Type B pancreatic cell (in vitro differentiated cells): Measurements from ENCODE around the gene VSIR. TPM values are rescaled to one million over a fixed set of nuclear protein-coding genes. Genes with fewer than 3 reads are reported as not detected.

Source experiments
- DNase-seq: peaks from one replicate; pipeline ENCODE4 v3.0.0; 2021; ENCODE audit warnings: mixed read lengths; ENCODE audit not compliant: unreplicated experiment; ENCODE audit errors: extremely low spot score
- H3K27ac Mint-ChIP-seq: 2 replicates; pipeline ENCODE4 v1.8.0; 2021; ENCODE audit warnings: mild to moderate bottlenecking, mixed read lengths
- H3K27me3 Mint-ChIP-seq: 2 replicates; pipeline ENCODE4 v1.8.0; 2021; ENCODE audit warnings: mixed read lengths
- H3K36me3 Mint-ChIP-seq: 2 replicates; pipeline ENCODE4 v1.8.0; 2021; ENCODE audit warnings: mixed read lengths
- H3K4me1 Mint-ChIP-seq: one replicate; pipeline ENCODE4 v1.8.0; 2021; ENCODE audit warnings: mixed read lengths; ENCODE audit not compliant: unreplicated experiment
- H3K4me3 Mint-ChIP-seq: 2 replicates; pipeline ENCODE4 v1.8.0; 2021; ENCODE audit warnings: mild to moderate bottlenecking, mixed read lengths
- H3K9me3 Mint-ChIP-seq: 2 replicates; pipeline ENCODE4 v1.8.0; 2021; ENCODE audit warnings: mixed read lengths
- CTCF ChIP-seq: fragments of 200-600 bp; sonication (generic); conservative IDR thresholded peaks from 2 replicates; pipeline ENCODE4 v1.5.0; 2021; ENCODE audit warnings: antibody characterized with exemption, mild to moderate bottlenecking
- total RNA-seq: library from RNA; stranded (reverse); gene quantifications from 2 replicates; pipeline ENCODE4 v1.2.1, GENCODE V29; 2021; ENCODE audit warnings: low replicate concordance

The VSIR gene
- total RNA-seq, 1 donor from 2014 or later = 47.0 TPM

- Mint-ChIP-seq H3K36me3 (no peaks in the 10 kb centered on the region), H3K4me3 (no peak overlapping the region), H3K4me1 (peaks cover 23% of the 10 kb centered on the region), H3K27me3 (no peaks in the 10 kb centered on the region), H3K27ac (no peak overlapping the region), H3K9me3 (no peaks in the 10 kb centered on the region)
- no peak for TF ChIP-seq CTCF
- DNase-seq = no peak
Observed at GRCh38 chr10:71753960-71754505, 19.3 kb downstream of the VSIR start.

GRCh38 chr10:71753091-71753959, 20.0 kb downstream of the VSIR start:
- DNase-seq = no peak
- H3K36me3 Mint-ChIP-seq = no peaks in the 10 kb centered on the region
- no peak overlapping the region for H3K4me3 Mint-ChIP-seq
- H3K27ac Mint-ChIP-seq = peak overlapping the region; percentile 63
- H3K27me3 Mint-ChIP-seq = no peaks in the 10 kb centered on the region
- no peak for TF ChIP-seq CTCF
- no peaks in the 10 kb centered on the region for H3K9me3 Mint-ChIP-seq
- peaks cover 30% of the 10 kb centered on the region for H3K4me1 Mint-ChIP-seq

GRCh38 chr10:71752391-71753090, 20.8 kb downstream of the VSIR start:
- TF ChIP-seq CTCF = no peak
- no peak overlapping the region for H3K4me3 Mint-ChIP-seq
- no peaks in the 10 kb centered on the region for H3K27me3 Mint-ChIP-seq
- peak overlapping the region; percentile 63 for H3K27ac Mint-ChIP-seq
- H3K9me3 Mint-ChIP-seq = no peaks in the 10 kb centered on the region
- no peaks in the 10 kb centered on the region for H3K36me3 Mint-ChIP-seq
- peaks cover 33% of the 10 kb centered on the region for H3K4me1 Mint-ChIP-seq
- DNase-seq = no peak

- no peak overlapping the region for H3K4me3 Mint-ChIP-seq
Observed at GRCh38 chr10:71751515-71752224, 21.6 kb downstream of the VSIR start.

More at GRCh38 chr10:71751515-71752224, 21.6 kb downstream of the VSIR start:
- peaks cover 41% of the 10 kb centered on the region for H3K4me1 Mint-ChIP-seq
- no peaks in the 10 kb centered on the region for H3K27me3 Mint-ChIP-seq
- DNase-seq = no peak
- no peak for TF ChIP-seq CTCF
- H3K9me3 Mint-ChIP-seq = no peaks in the 10 kb centered on the region
- H3K36me3 Mint-ChIP-seq = no peaks in the 10 kb centered on the region
- no peak overlapping the region for H3K27ac Mint-ChIP-seq
